Endothelial cell of coronary artery (primary cell): ENCODE measurements around the gene STYXL1. TPM values are rescaled to one million over a fixed set of nuclear protein-coding genes. Genes with fewer than 3 reads are reported as not detected.

Experiments
- total RNA-seq: library from RNA; depleted of rRNA; stranded (reverse); fragments of >200 nt; gene quantifications from 2 replicates; pipeline ENCODE4 v1.2.3, GENCODE V29; 2014

STYXL1 gene
- 31.8 and 43.3 TPM in 2 replicates for total RNA-seq

GRCh38 chr7:76047811-76048667 is at the start of gene STYXL1, which contains the start of gene MDH2:
STYXL1 (minus strand) TSS chr7:76048000; CDS start chr7:76030523, 17,477 bp downstream.
MDH2 (plus strand) TSS chr7:76048106; CDS start chr7:76048161, 55 bp downstream.

DNA sequence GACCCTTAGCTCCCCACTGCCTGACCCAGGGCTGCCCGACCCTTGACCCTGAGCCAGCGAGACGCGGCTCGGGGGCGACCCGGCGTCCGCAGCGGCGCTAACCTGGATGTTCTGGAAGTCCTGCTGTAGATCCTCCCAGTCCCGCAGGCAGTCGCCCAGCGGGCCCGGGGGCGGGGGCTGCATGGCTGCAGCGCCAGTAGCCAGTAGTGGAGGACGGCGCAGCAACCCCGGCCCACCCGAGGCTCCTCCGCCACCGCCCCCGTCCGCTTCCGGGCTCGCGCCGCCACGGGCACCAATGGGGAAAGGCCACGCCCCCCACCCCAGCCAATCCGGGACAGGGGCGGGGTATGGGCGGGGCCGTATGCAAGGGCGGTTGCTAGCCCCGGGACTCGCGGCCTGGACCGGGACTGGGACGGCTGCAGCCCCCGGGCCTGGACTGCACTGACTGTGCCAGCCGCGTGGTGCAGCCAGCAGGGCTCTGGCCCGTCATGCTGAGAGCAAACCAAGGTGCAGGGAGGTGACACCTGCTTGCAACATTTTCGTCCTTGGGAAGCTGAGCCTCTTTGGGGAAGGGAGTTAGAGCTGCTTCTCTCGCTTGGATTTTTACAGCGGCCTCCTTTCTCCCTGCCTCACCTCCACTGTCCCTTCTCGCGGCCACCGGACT is 53.3 kb downstream of the STYXL1 start, which contains the start of gene TMEM120A:
Gene TMEM120A (minus strand): TSS at position 208 of the 664 bp plus-strand sequence. CDS start 25 bp downstream, at position 183.

Other genes with a start within 250 kb of the STYXL1 start
- gene CCL24, start 234.2 kb downstream of the STYXL1 start, total RNA-seq, result 0.28 TPM in 1 of 2 replicates, not detected in the other
- gene RHBDD2, start 169.0 kb downstream of the STYXL1 start, total RNA-seq, result 10.3 and 10.6 TPM in 2 replicates
- 62.6 and 79.3 TPM in 2 replicates for gene POR, start 132.8 kb downstream of the STYXL1 start, total RNA-seq
- gene TMEM120A, start 53.4 kb downstream of the STYXL1 start, total RNA-seq, result 26.1 and 26.7 TPM in 2 replicates
- gene MDH2, start 106 bp upstream of the STYXL1 start, total RNA-seq, result 51.0 and 62.7 TPM in 2 replicates
- 0.45 and 1.3 TPM in 2 replicates for gene SRRM3, start 153.9 kb upstream of the STYXL1 start, total RNA-seq